Activated T-cell treated with anti-CD3 and anti-CD28 coated beads for 4 hours (primary cell): Measurements from ENCODE around the gene RUNX1.
A peak's percentile ranks its signal among the peaks of the same experiment; 100 is the strongest.

ENCODE experiments used
- DNase-seq: peaks from one replicate; pipeline ENCODE4 v3.0.0-alpha.2; 2020

The RUNX1 gene

GRCh38 chr21:35035581-35035980, 13.5 kb downstream of the RUNX1 start:
- DNase-seq: no peak

- DNase-seq: no peak
These were observed 14.0 kb downstream of the RUNX1 start for GRCh38 chr21:35035116-35035515.

GRCh38 chr21:35034203-35034926, 14.7 kb downstream of the RUNX1 start:
- no peak for DNase-seq

- no peak for DNase-seq
These were observed 16.4 kb downstream of the RUNX1 start for GRCh38 chr21:35032474-35033263.

- no peak for DNase-seq
These were observed 20.6 kb downstream of the RUNX1 start for GRCh38 chr21:35028451-35028978.

- DNase-seq: no peak
These were observed 21.3 kb downstream of the RUNX1 start for GRCh38 chr21:35027563-35028450.

GRCh38 chr21:35026617-35027562, 22.2 kb downstream of the RUNX1 start:
- peak; percentile 63 for DNase-seq

- no peak for DNase-seq
These were observed 23.0 kb downstream of the RUNX1 start for GRCh38 chr21:35026153-35026500.

- DNase-seq: no peak
These were observed 23.6 kb downstream of the RUNX1 start for GRCh38 chr21:35025206-35026152.

GRCh38 chr21:35024513-35024912, 24.6 kb downstream of the RUNX1 start:
- no peak for DNase-seq

GRCh38 chr21:35024071-35024420, 25.1 kb downstream of the RUNX1 start:
- DNase-seq: no peak

- DNase-seq: no peak
These were observed 25.6 kb downstream of the RUNX1 start for GRCh38 chr21:35023396-35024070.

GRCh38 chr21:35021546-35021945, 27.6 kb downstream of the RUNX1 start:
- DNase-seq: no peak

GRCh38 chr21:35020902-35021301, 28.2 kb downstream of the RUNX1 start:
- DNase-seq: no peak

GRCh38 chr21:35020436-35020835, 28.7 kb downstream of the RUNX1 start:
- no peak for DNase-seq

GRCh38 chr21:35019631-35020032, 29.5 kb downstream of the RUNX1 start:
- no peak for DNase-seq

GRCh38 chr21:35017256-35017655, 31.8 kb downstream of the RUNX1 start:
- DNase-seq: no peak

- no peak for DNase-seq
These were observed 32.4 kb downstream of the RUNX1 start for GRCh38 chr21:35016517-35017188.

GRCh38 chr21:35016071-35016470, 33.0 kb downstream of the RUNX1 start:
- DNase-seq: no peak
